Suprapubic skin (tissue), 4 donors: ENCODE measurements around the gene RGS7. TPM values are rescaled to one million over a fixed set of nuclear protein-coding genes. Genes with fewer than 3 reads are reported as not detected.

Experiments used
- DNase-seq, 2 donors: peaks; one replicate each; pipeline ENCODE4 v3.0.0-alpha.2; 2019; ENCODE audit warnings: low spot score in 2 of 2
- H3K27ac ChIP-seq: fragments of 200-600 bp; sonication (generic); one replicate; pipeline ENCODE4 v1.5.1; 2019
- H3K27me3 ChIP-seq: fragments of 200-600 bp; sonication (generic); one replicate; pipeline ENCODE4 v1.5.1; 2019
- H3K36me3 ChIP-seq: fragments of 200-600 bp; sonication (generic); one replicate; pipeline ENCODE4 v1.5.1; 2019
- H3K4me1 ChIP-seq: fragments of 200-600 bp; sonication (generic); one replicate; pipeline ENCODE4 v1.5.1; 2019
- H3K4me3 ChIP-seq: fragments of 200-600 bp; sonication (generic); one replicate; pipeline ENCODE4 v1.5.1; 2019; ENCODE audit warnings: mild to moderate bottlenecking
- H3K9me3 ChIP-seq: fragments of 200-600 bp; sonication (generic); one replicate; pipeline ENCODE4 v1.5.1; 2019
- EP300 ChIP-seq: sonication (generic); formaldehyde crosslinking; IDR thresholded peaks from one replicate; pipeline ENCODE4 v1.6.1; 2017; ENCODE audit warnings: antibody characterized with exemption
- POLR2A ChIP-seq, 2 donors: fragments of 450-650 bp; IDR thresholded peaks; one replicate each; pipeline ENCODE4 v1.6.1; 2017; ENCODE audit warnings: antibody characterized with exemption in 2 of 2, mild to moderate bottlenecking in 2 of 2, moderate library complexity in 2 of 2
- POLR2AphosphoS5 ChIP-seq, 3 donors: sonication (generic); formaldehyde crosslinking; IDR thresholded peaks; one replicate each; pipeline ENCODE4 v1.6.1; 2017; ENCODE audit warnings: antibody characterized with exemption in 3 of 3
- WGBS: methylation state at CpG from one replicate; pipeline ENCODE4 v1.1.5; 2018; 5-methylcytosine and 5-hydroxymethylcytosine counted together
- total RNA-seq, 4 donors: library from RNA; depleted of rRNA; stranded (reverse); fragments of >200 nt; gene quantifications; one replicate each; pipeline ENCODE4 v1.1.0, GENCODE V29; 2016
- TF ChIP-seq, protein P1 (sequence below), 2 donors: fragments of 200-600 bp in 1 of 2; fragments of 450-650 bp in 1 of 2; sonication (generic) in 1 of 2; IDR thresholded peaks; one replicate each; pipeline ENCODE4 v1.5.1; 2016 to 2019; ENCODE audit warnings: antibody characterized with exemption in 2 of 2, mild to moderate bottlenecking in 1 of 2, moderate library complexity in 1 of 2

The RGS7 gene
- total RNA-seq, 4 donors from 2014 or later = not detected

- WGBS = 80% methylated on average over 5 of the region's 5 CpGs
- Histone ChIP-seq H3K27me3 (no peaks in the 10 kb centered on the region), H3K9me3 (no peaks in the 10 kb centered on the region), H3K4me3 (no peak overlapping the region), H3K27ac (no peak overlapping the region), H3K4me1 (no peaks in the 10 kb centered on the region), H3K36me3 (no peaks in the 10 kb centered on the region)
- TF ChIP-seq POLR2AphosphoS5 (IDR thresholded peaks at IDR 0.05) = no peak
- no peak for TF ChIP-seq EP300
- TF ChIP-seq POLR2A (IDR thresholded peaks at IDR 0.05) = no peak
- TF ChIP-seq, protein P1, sequence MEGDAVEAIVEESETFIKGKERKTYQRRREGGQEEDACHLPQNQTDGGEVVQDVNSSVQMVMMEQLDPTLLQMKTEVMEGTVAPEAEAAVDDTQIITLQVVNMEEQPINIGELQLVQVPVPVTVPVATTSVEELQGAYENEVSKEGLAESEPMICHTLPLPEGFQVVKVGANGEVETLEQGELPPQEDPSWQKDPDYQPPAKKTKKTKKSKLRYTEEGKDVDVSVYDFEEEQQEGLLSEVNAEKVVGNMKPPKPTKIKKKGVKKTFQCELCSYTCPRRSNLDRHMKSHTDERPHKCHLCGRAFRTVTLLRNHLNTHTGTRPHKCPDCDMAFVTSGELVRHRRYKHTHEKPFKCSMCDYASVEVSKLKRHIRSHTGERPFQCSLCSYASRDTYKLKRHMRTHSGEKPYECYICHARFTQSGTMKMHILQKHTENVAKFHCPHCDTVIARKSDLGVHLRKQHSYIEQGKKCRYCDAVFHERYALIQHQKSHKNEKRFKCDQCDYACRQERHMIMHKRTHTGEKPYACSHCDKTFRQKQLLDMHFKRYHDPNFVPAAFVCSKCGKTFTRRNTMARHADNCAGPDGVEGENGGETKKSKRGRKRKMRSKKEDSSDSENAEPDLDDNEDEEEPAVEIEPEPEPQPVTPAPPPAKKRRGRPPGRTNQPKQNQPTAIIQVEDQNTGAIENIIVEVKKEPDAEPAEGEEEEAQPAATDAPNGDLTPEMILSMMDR (IDR thresholded peaks at IDR 0.05) = no peak
- DNase-seq = no peak
Observed at GRCh38 chr1:241391926-241392710, 35.1 kb upstream of the RGS7 start.

DNA sequence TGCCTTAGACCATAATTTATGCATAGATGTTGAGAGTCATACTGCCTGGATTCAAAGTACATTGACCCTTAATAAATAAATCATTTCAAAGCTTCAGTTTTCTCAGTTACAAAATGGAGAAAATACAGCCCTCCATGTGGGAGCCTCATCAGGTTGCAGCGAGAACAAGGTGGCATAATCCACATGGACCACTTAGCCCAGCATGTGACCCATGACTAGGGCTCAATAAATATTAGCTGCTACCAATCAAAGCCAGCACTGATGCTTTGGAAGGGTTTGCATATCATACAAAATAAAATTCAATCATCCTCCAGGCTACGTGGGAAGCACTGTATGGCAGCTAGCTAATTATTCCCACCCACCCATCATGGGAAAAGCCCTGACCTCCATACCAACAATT lies 33.5 kb upstream of the RGS7 start:
- H3K9me3 ChIP-seq = no peaks in the 10 kb centered on the region
- no peaks in the 10 kb centered on the region for H3K4me1 ChIP-seq
- H3K36me3 ChIP-seq = no peaks in the 10 kb centered on the region
- H3K27me3 ChIP-seq = no peaks in the 10 kb centered on the region
- TF ChIP-seq EP300 (no peak), POLR2A (IDR thresholded peaks at IDR 0.05) (no peak), POLR2AphosphoS5 (IDR thresholded peaks at IDR 0.05) (no peak)
- TF ChIP-seq, protein P1 (IDR thresholded peaks at IDR 0.05) = no peak
- no peak overlapping the region for H3K27ac ChIP-seq
- WGBS = 88% methylated on average over 2 of the region's 2 CpGs
- no peak for DNase-seq
- no peak overlapping the region for H3K4me3 ChIP-seq

GRCh38 chr1:241389400-241389799 lies 32.4 kb upstream of the RGS7 start:
- 65% methylated on average over 3 of the region's 3 CpGs for WGBS
- no peak for DNase-seq
- Histone ChIP-seq H3K9me3 (no peaks in the 10 kb centered on the region), H3K27ac (no peak overlapping the region), H3K27me3 (no peaks in the 10 kb centered on the region), H3K4me1 (no peaks in the 10 kb centered on the region), H3K36me3 (no peaks in the 10 kb centered on the region), H3K4me3 (no peak overlapping the region)
- TF ChIP-seq POLR2AphosphoS5 (IDR thresholded peaks at IDR 0.05) (no peak), POLR2A (IDR thresholded peaks at IDR 0.05) (no peak), EP300 (no peak)
- TF ChIP-seq, protein P1 (IDR thresholded peaks at IDR 0.05) = no peak

GRCh38 chr1:241387216-241387615 lies 30.2 kb upstream of the RGS7 start:
- TF ChIP-seq POLR2AphosphoS5 (IDR thresholded peaks at IDR 0.05) = no peak
- TF ChIP-seq, protein P1 (IDR thresholded peaks at IDR 0.05) = no peak
- no peak for TF ChIP-seq EP300
- no peak for TF ChIP-seq POLR2A (IDR thresholded peaks at IDR 0.05)
- no peak for DNase-seq
- Histone ChIP-seq H3K36me3 (no peaks in the 10 kb centered on the region), H3K9me3 (no peaks in the 10 kb centered on the region), H3K4me3 (no peak overlapping the region), H3K27me3 (no peaks in the 10 kb centered on the region), H3K27ac (no peak overlapping the region), H3K4me1 (no peaks in the 10 kb centered on the region)

- Histone ChIP-seq H3K36me3 (no peaks in the 10 kb centered on the region), H3K4me3 (no peak overlapping the region), H3K27me3 (no peaks in the 10 kb centered on the region), H3K4me1 (no peaks in the 10 kb centered on the region), H3K27ac (no peak overlapping the region), H3K9me3 (no peaks in the 10 kb centered on the region)
- WGBS = 70% methylated on average over 2 of the region's 2 CpGs
- TF ChIP-seq EP300 (no peak), POLR2A (IDR thresholded peaks at IDR 0.05) (no peak), POLR2AphosphoS5 (IDR thresholded peaks at IDR 0.05) (no peak)
- TF ChIP-seq, protein P1 (IDR thresholded peaks at IDR 0.05) = no peak
- no peak for DNase-seq
Observed at GRCh38 chr1:241376701-241377100, 19.7 kb upstream of the RGS7 start.
